H1 (cell line): ENCODE data around the gene CFAP100. TPM values are rescaled to one million over a fixed set of nuclear protein-coding genes. Genes with fewer than 3 reads are reported as not detected.

Experiments
- EP300 ChIP-seq, 2 experiments: IDR thresholded peaks; 1 replicate in 1 of 2; 2 replicates in 1 of 2; pipeline ENCODE4 v1.6.1; 2011 to 2012; ENCODE audit warnings: low read depth in 2 of 2, low read length in 2 of 2, mild to moderate bottlenecking in 2 of 2, borderline replicate concordance in 1 of 2, inconsistent platforms in 1 of 2, moderate library complexity in 1 of 2
- GTF2F1 ChIP-seq: IDR thresholded peaks from 2 replicates; pipeline ENCODE4 v1.6.1; 2012; ENCODE audit warnings: low read depth, low read length, improper control_type of control experiment, borderline replicate concordance
- polyA plus RNA-seq, 7 experiments: library from polyadenylated mRNA; depleted of rRNA in 3 of 7; stranded (reverse) in 5 of 7; unstranded in 2 of 7; fragments of >200 nt in 5 of 7; fragments of 200-250 nt in 2 of 7; gene quantifications; 1 replicate in 5 of 7; 2 replicates in 1 of 7; 4 replicates in 1 of 7; pipeline versions ENCODE4 v1.2.1 to v1.2.3, GENCODE V29; 2011 to 2013; ENCODE audit warnings: missing spikeins in 2 of 7, mixed read lengths in 2 of 7
- total RNA-seq: library from RNA; stranded (reverse); fragmentation: NEBNext Ultra II Directional; extraction: Animal tissue kit (Norgen Biotek cat#: 25700); gene quantifications from 2 replicates; pipeline ENCODE4 v1.2.1, GENCODE V29; 2021

The CFAP100 gene
- total and polyA plus RNA-seq, 2 of the 8 experiments (the other 6 are each of a cell fraction or from before 2014, with no cell fraction given) = 0.17 TPM; not detected in 1

DNA sequence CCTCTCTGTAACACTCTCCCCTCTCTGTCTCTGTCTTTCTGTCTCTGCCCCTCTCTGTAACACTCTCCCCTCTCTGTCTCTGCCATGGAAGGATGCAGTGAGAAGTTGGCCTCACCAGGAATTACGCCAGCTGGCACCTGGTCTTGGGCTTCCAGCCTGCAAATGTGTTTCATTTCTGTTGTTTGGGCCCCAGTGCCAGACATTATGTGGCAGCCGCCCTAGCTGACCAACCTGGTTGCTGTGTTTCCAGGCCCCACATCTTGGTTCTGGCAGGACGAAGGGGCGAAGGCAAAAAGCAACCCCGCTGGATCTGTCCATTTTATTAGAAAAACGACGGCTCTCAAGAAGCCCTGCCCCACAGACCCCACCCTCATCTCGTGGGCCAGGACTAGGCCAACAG lies 86.2 kb downstream of the CFAP100 start (continued):
- TF ChIP-seq GTF2F1 = no peak
- TF ChIP-seq EP300 (IDR thresholded peaks at IDR 0.05; ENCODE audit: borderline replicate concordance in 1 of 2, low read depth in 2 of 2, low read length in 2 of 2) = no peak
